ENCODE measurements around the gene KATNB1.

- no peak for TF ChIP-seq CTCF (IDR thresholded peaks at IDR 0.05 in 2 of 3, conservative IDR thresholded peaks at IDR 0.05 in 1 of 3; ENCODE audit: borderline replicate concordance in 1 of 3, insufficient read depth in 1 of 3, low read depth in 2 of 3, low read length in 2 of 3)
- TF ChIP-seq POLR2A (IDR thresholded peaks at IDR 0.05; ENCODE audit: borderline replicate concordance, extremely low read depth, insufficient read depth, insufficient read length) = no peak
- TF ChIP-seq POLR2AphosphoS5 (IDR thresholded peaks at IDR 0.05; ENCODE audit: low read depth, low read length) = no peak
- no peak for TF ChIP-seq CEBPB (IDR thresholded peaks at IDR 0.05; ENCODE audit: low read depth)
- TF ChIP-seq, protein P1, sequence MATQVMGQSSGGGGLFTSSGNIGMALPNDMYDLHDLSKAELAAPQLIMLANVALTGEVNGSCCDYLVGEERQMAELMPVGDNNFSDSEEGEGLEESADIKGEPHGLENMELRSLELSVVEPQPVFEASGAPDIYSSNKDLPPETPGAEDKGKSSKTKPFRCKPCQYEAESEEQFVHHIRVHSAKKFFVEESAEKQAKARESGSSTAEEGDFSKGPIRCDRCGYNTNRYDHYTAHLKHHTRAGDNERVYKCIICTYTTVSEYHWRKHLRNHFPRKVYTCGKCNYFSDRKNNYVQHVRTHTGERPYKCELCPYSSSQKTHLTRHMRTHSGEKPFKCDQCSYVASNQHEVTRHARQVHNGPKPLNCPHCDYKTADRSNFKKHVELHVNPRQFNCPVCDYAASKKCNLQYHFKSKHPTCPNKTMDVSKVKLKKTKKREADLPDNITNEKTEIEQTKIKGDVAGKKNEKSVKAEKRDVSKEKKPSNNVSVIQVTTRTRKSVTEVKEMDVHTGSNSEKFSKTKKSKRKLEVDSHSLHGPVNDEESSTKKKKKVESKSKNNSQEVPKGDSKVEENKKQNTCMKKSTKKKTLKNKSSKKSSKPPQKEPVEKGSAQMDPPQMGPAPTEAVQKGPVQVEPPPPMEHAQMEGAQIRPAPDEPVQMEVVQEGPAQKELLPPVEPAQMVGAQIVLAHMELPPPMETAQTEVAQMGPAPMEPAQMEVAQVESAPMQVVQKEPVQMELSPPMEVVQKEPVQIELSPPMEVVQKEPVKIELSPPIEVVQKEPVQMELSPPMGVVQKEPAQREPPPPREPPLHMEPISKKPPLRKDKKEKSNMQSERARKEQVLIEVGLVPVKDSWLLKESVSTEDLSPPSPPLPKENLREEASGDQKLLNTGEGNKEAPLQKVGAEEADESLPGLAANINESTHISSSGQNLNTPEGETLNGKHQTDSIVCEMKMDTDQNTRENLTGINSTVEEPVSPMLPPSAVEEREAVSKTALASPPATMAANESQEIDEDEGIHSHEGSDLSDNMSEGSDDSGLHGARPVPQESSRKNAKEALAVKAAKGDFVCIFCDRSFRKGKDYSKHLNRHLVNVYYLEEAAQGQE (IDR thresholded peaks at IDR 0.05; ENCODE audit: low read depth) = no peak
Measured at GRCh38 chr16:57703416-57704010, 32.1 kb upstream of the KATNB1 start.
